Renal cortical epithelial cell (primary cell): ENCODE results near the gene ROBO3. TPM values are rescaled to one million over a fixed set of nuclear protein-coding genes. Genes with fewer than 3 reads are reported as not detected.

Source experiments
- DNase-seq: peaks from one replicate; pipeline ENCODE4 v3.0.0-alpha.2; 2011; ENCODE audit warnings: low read depth
- total RNA-seq: library from RNA; depleted of rRNA; stranded (reverse); fragments of >200 nt; gene quantifications from 2 replicates; pipeline ENCODE4 v1.2.3, GENCODE V29; 2014

ROBO3 gene, protein sequence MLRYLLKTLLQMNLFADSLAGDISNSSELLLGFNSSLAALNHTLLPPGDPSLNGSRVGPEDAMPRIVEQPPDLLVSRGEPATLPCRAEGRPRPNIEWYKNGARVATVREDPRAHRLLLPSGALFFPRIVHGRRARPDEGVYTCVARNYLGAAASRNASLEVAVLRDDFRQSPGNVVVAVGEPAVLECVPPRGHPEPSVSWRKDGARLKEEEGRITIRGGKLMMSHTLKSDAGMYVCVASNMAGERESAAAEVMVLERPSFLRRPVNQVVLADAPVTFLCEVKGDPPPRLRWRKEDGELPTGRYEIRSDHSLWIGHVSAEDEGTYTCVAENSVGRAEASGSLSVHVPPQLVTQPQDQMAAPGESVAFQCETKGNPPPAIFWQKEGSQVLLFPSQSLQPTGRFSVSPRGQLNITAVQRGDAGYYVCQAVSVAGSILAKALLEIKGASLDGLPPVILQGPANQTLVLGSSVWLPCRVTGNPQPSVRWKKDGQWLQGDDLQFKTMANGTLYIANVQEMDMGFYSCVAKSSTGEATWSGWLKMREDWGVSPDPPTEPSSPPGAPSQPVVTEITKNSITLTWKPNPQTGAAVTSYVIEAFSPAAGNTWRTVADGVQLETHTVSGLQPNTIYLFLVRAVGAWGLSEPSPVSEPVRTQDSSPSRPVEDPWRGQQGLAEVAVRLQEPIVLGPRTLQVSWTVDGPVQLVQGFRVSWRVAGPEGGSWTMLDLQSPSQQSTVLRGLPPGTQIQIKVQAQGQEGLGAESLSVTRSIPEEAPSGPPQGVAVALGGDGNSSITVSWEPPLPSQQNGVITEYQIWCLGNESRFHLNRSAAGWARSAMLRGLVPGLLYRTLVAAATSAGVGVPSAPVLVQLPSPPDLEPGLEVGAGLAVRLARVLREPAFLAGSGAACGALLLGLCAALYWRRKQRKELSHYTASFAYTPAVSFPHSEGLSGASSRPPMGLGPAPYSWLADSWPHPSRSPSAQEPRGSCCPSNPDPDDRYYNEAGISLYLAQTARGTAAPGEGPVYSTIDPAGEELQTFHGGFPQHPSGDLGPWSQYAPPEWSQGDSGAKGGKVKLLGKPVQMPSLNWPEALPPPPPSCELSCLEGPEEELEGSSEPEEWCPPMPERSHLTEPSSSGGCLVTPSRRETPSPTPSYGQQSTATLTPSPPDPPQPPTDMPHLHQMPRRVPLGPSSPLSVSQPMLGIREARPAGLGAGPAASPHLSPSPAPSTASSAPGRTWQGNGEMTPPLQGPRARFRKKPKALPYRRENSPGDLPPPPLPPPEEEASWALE (N-terminal part only)
- 7.3 and 12.2 TPM in 2 replicates for total RNA-seq

DNA sequence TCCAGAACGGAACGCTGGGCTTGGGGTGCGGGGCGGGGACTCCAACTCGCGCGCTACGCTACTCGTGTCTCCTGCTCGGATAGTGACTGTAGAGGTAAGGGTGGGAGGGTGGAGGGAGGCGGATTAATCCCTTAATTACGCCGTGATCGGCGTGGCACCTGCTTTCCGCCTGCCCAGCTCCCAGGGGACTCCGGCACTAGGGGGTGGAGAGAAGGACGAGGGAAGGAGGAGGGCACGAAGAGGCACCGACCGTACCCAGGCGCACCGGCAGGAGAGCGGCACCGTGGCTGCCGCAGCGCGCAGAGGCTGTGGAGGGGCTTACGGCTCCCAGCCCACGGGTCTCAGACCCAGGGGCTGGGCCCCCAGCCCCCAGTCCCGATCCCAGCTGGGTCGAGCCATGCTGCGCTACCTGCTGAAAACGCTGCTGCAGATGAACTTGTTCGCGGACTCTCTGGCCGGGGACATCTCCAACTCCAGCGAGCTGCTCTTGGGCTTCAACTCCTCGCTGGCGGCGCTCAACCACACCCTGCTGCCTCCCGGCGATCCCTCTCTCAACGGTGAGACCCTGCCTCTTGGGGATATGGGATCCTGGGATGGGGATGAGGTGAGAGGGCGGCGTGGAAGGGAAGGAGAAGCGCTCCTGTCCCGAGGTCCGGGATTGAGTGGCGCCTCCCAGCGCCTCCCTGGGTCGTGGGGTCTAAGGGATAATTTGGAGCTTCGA lies at the start of gene ROBO3:
TSS of gene ROBO3 (plus strand) at position 252 of the 721 bp plus-strand sequence. CDS start at position 398, 146 bp downstream.
- no peak for DNase-seq

DNA sequence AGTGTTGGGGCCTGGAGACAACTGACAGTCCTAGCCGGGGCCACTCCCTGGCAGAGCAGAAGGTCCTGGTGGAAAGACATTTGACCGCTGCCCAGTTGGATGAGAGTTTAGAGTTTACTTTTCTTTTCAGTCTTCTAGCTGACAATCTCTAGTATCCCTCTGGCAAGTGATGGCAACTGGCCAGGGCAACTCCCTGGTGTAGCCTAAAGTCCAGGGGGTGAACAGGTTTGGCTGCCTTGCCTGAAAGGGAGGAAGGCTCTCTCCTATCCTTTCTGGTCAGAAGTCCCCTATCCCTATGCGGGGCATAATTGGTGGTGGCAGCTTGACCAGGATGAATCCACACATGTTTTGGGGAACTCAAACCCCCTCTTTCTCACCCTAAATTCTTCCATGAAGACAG lies 48.2 kb upstream of the ROBO3 start:
- DNase-seq, result no peak

DNA sequence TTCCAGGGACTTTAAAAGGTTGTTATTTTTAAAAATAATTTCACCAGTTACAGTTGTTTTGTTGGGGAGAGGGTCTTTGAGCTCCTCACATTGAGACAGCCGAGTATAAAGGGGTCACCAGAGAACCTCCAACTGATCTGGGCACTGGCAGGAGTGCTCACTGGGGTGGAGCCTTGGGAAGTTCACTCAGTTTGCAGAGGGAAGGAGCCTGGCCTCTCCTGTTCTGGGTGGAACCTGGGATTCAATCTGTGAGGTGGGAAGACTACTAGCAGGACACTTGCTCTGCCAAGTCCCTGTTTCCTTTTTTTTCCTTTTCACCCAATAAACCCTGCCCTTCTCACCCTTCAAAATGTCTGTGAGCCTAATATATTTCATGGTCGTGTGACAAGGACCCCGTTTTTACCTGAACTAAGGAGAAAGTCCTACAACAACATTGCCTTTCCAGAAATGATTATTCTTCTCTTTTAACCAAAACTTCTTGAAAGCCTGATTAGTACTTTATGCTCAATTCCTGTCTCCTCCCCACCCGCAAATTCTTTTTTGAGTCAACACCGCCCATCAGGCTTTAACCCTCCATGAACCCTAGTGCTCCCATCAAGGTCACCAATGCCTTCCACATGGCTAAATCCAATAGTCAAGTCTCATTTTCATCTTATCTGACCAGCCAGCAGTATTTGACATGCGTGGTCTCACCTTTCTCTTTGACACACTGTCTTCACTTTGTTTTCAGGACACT lies 43.1 kb upstream of the ROBO3 start:
- DNase-seq, result no peak

DNA sequence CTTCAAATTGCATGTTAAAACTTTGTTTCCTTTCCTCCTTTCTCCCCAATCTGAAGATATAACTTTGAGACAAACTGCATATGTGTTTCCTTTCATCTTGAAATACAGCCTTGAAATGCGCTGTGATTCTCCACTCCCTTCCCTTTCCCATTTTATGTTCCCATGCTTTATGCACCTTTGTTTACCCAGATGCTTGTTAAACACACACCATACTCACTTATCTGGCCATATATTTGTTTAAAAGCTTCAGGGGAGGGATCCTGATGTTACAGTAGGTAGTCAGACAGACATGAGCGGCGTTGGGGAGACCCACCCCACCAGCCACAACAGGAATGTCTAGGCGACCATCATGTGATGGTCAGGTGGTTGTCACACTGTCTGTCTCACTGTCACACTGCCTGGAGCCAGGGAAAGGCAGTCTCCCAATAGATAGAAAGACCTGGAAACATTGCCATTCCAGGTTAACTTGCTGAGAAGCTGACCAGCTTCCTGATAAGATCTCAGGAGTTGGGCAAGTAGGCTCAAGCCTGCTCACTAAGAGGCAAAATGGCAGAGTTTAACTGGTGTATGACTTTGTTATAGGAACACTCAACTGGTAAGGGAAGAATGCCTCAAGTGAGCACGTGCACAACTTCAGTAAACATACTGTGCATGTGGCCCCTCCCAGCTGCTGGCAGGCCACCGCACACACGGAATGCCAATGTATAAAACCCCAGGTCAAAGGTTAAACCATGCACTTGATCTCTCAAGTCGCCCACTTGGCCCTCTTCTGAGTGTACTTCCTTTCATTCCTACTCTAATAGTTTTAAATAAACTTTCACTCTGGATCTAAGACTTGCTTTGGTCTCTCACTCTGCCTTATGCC lies 41.5 kb upstream of the ROBO3 start:
- no peak for DNase-seq

DNA sequence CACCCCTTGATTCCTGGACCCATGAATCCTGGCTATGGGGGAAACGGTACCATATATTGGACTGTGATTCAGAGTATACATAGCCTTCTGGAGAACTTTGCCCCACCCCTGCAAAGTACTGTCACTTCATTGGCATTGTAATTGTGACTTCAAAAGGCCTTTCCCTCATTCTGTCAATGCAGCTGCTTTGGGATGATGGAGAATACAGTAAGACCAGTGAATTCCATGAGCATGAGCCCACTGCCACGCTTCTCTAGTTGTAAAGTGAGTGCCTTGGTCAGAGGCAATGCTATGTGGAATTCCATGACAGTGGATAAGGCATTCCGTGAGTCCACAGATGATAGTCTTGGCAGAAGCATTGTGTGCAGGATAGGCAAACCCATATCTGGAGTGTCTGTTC lies 39.4 kb upstream of the ROBO3 start:
- DNase-seq, result no peak

DNA sequence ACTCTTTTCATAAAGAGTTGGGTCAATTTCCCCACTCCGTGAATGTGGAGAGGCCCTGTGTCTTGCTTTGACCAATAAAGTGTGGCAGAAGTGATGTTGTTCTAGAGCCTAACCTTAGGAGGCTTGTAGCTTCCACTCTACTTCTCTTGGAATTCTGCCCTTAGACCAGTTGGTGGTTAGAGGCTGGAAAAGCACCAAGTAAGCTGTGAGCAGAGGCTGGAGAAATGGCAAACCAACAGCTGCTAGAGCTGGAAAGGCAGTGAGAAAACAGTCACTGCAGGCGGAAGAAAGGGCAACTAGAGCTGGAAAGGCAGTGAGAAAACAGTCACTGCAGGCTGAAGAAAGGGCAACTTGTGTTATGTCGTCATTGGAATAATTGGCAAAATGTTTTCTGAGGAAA lies 35.2 kb upstream of the ROBO3 start:
- DNase-seq, result peak; percentile 17

DNA sequence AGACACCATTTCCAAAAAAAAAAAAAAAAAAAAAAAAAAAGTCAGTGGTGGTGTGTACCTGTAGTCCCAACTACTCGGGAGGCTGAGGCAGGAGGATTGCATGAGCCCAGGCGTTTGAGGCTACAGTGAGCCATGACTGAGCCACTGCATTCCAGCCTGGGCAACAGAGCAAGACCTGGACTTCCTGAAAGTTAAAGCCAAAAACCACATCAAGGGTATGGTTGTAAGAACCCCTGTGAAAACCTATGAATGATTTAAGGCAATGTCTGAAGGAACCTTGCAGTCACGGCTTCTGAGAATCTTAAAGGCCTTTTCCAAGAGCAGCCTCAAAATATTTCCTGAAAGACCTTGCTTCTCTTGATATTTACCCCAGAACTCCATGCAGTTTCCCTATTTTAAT lies 34.5 kb upstream of the ROBO3 start:
- DNase-seq, result peak; percentile 74

DNA sequence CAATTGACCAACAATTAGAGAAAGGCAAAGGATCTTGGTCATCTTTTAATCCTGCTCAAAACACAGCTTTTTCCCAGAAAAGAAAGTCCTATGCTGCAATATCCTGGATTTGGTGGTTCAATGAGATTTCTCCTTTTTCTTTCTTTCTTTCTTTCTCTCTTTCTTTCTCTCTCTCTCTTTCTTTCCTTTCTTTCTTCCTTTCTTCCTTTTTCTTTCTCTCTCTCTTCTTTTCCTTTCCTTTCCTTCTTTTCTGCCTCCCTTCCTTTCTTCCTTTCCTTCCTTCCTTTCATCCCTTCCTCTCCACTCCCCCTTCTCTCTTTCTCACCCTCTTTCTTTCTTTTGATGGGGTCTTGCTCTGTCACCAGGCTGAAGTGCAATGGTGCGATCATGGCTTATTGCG lies 33.3 kb upstream of the ROBO3 start:
- DNase-seq, result no peak

DNA sequence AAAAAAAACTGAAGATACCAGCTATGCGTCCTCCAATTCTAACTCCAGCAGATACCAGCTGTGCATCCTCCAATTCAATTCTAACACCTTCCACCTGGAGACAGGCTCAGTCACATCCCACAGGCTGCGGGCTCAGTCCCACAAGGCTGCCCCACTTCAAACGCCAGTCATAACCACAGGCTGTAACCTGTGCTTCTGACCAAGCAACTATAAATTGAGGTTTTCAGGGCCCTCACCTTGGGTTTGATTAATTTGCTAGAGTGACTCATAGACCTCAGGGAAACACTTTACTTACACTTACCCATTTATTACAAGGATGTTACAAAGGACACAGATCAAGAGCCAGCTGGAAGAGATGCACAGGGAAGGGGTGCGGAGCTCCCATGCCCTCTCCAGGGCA lies 32.7 kb upstream of the ROBO3 start:
- peak; percentile 91 for DNase-seq

DNA sequence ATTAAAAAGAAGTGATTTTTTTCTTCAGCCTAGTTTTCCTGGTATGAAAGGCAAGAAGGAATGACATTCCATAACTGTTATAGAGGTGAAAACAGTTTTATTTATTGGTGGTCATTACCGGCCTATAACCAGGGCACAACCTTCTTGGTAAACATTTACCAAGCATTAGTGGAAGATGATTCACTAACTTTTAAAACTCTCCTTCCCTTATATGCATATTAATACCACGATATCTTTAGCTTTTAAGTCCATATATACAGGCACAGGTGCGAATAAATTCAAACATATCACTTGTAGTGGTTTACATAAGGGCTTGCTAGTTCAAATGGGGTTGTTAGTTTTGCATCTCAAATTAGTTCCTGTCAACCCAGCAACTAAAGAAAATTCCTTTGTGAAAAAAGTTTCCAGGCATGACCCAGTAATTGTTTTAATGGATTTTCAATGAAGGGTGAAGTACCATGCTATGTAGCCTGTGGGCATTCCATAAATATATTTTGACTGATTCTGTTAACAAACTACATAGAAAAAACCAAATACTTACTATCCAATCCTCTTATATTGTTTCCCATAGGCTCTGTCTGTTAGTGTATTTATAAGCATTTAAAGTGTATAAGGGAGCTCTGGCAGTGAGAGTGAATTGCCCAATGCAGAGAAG lies 30.6 kb upstream of the ROBO3 start:
- peak; percentile 85 for DNase-seq

DNA sequence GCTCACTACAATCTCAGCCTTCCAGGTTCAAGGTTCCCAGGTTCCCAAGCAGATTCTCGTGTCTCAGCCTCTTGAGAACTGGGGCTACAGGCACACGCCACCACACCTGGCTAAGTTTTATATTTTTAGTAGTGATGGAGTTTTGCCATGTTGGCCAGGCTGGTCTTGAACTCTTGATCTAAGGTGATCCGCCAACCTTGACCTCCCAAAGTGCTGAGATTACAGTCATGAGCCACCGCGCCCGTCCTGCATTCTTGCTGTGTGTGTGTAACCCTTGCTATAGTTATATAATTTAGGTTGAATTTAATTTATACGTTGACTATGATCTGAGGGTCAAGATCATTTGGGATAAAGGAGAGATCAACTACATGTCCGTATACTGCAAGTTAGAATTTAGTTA lies 29.3 kb upstream of the ROBO3 start:
- no peak for DNase-seq

DNA sequence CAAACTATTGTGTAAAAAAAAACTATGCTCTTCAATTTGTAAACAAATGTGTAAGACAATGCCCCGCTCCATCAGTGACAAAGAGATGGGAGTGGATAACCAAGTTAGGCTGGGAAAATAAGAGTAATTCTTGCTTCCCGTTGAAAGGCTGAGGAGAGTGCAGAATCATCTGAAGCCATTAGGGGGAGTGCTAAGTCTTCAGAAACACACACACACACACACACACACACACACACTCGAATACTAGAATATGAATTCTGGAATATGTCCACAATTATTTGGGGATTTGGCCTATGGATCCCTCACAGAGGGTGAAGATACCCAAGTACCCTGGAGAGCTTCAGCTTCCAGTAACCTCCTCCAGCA lies 27.8 kb upstream of the ROBO3 start:
- DNase-seq, result peak; percentile 89

DNA sequence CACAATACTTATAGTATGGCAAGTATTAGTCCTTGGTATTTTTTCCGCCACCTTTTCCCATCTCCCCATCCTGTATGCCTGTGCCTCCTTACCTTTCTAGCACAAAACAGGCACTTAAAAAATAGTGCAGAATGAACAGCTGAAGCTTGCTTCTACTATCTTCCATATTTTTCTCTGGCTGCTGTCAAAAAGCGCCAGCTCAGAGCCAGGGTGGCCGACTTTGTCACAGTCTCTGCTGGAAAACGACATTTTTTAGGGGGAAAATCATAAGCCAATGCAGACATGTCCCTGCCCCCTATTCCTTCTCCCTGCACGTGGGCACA lies 26.5 kb upstream of the ROBO3 start:
- no peak for DNase-seq

DNA sequence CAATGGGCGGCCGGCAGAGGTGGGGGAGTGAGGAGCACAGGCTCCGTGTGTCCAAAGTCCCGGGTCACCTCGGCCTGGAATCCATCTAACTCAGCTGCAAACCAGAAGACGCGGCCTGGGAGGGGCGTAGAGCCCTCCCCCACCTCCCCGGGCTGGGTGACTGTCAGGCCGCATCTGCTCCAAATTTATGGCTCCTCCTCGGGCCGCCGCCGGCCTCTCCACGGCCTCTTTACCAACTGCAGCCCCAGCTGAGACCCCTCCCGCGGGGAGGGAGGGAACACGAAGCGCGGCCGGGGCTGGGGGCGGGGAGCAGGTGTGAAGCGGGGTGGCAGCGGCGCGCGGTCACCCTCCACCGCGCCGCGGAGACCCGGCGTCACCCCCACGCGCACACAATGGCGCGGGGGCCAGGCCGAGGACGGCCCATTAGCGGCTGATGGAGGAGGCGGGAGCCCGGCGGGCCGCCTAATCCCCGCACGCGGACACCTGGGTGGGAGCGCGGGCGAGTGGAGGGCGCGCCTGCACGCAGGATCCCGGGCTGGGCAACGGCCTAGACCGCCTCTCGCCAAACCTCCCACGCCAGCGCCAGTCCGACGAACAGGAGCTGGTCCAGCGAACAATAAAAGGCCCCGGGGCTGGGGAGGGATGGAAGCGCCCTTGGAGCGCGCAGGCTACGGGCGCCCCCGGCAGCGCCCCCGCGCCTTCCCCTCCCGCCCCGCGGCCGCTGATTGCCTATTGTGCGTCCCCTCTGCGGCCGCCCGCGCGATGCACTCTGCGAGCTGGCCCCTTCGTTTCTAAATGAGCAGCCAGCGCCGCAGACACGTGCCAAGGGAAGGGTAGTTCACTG lies 25.9 kb upstream of the ROBO3 start:
- no peak for DNase-seq

DNA sequence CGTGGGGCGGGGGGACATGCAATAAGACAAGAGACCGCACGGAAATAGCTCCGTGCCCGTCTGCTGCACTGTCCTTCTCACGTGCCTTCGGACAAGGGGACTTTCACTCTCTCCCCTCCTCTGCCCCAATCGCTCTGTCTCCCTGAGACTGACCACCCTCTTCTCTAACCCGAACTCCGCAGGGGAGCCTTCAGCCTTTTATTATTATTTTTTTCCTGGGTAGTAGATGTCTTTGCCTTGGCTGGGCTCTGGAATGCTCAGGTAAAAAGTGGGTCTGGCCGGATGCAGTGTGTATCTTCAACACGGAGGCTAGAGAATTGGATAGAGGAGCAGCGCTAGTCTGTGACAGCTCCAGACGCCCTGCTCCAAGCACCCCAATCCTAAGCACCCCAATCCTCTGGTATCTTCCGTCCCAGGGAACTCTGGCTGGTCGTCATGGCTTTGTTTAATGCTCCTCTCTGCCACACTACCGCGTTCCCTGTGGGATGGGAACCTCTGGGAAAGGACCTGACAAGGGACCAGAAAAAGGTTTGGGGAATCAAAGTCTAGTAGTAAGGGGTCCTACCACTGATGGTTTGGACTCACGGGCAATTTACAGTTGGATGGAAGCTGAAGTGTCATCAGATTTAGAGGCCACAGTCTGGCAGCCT lies 25.1 kb upstream of the ROBO3 start:
- no peak for DNase-seq

DNA sequence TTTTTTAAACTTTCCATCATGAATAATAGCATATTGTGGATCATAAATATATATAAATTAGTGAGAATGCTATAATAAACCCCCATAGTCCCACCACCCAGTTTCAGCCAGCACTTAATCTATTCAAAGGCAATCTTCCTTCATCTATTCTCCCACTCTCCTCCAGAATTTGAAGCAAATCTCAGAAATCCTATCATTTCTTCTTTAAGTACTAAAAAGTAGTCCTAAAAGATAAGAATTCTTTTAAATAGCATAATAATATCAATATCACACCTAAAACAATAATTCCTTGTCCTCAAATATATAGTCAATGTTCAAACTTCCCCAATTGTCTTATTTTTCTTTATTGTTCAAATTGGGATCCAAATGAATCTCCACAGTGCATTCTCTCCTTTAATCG lies 24.6 kb upstream of the ROBO3 start:
- no peak for DNase-seq

DNA sequence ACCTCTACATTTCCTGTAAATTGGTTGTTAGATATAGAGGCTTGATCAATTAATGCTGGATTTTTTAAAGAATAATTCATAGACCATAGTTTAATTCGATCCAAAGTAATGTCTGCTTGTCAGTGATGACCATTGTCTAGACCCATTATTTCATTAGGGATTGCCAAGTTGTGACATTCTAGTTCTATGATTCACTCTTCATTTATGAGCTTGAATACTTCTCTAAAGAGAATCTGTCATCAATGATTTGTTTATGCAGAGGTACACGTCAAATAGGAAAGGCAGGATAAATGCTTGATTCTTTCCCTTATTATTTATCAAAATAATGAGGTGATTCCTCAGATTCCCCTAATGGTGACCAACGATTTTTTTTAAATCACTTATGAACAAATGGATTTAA lies 24.0 kb upstream of the ROBO3 start:
- peak; percentile 13 for DNase-seq

DNA sequence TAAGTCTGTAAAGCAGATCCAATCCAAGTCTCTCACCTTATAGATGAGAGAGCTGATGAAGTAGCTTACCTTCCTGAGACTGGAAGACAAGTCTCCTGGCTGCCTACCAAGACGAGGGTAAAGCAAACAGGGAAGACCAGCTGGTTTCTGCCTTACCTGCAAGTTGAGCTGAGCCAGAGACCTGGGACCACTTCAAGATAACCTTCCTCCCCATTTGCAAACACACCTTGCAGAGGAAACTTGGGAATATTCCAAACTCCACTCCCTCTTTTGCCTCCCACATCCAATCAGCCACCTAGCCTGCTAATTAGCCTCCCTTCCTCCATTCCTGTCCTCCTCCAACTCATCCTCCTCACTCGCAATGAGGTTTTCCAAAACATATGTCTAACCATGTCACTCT lies 23.4 kb upstream of the ROBO3 start:
- DNase-seq, result no peak
